HepG2 (cell line): ENCODE data around the gene CSF3R. TPM values are rescaled to one million over a fixed set of nuclear protein-coding genes. Genes with fewer than 3 reads are reported as not detected.

Experiments used
- FOXC1 ChIP-seq: sonication (generic); formaldehyde crosslinking; IDR thresholded peaks from 2 replicates; pipeline ENCODE4 v1.8.0; 2022; ENCODE audit warnings: mild to moderate bottlenecking, missing genetic modification reagents, borderline replicate concordance
- FOXK1 ChIP-seq: sonication (generic); formaldehyde crosslinking; IDR thresholded peaks from 2 replicates; pipeline ENCODE4 v1.4.0; 2020; ENCODE audit warnings: low read depth, missing genetic modification reagents, borderline replicate concordance
- FOXP1 ChIP-seq, 2 experiments: fragments of 450-650 bp in 1 of 2; IDR thresholded peaks; 2 replicates each; pipeline ENCODE4 v1.6.1; 2017 to 2018; ENCODE audit warnings: antibody characterized with exemption in 1 of 2
- MEIS2 ChIP-seq: sonication (generic); formaldehyde crosslinking; IDR thresholded peaks from 2 replicates; pipeline ENCODE4 v1.9.0; 2021; ENCODE audit warnings: mild to moderate bottlenecking, missing genetic modification reagents
- NR2F6 ChIP-seq, 2 experiments: IDR thresholded peaks; 2 replicates each; pipeline ENCODE4 v1.6.1; 2016; ENCODE audit warnings: antibody characterized with exemption in 1 of 2, mild to moderate bottlenecking in 1 of 2
- PITX1 ChIP-seq: sonication (generic); formaldehyde crosslinking; IDR thresholded peaks from 2 replicates; pipeline ENCODE4 v1.5.1; 2020; ENCODE audit warnings: mild to moderate bottlenecking, missing genetic modification reagents
- PTBP1 ChIP-seq: fragments of 200-400 bp; formaldehyde crosslinking; IDR thresholded peaks from 2 replicates; pipeline ENCODE4 v1.6.1; 2018; ENCODE audit warnings: low read length, low read depth; ENCODE audit not compliant: poor library complexity, severe bottlenecking
- REPIN1 ChIP-seq: sonication (generic); formaldehyde crosslinking; IDR thresholded peaks from 2 replicates; pipeline ENCODE4 v1.8.0; 2022; ENCODE audit warnings: missing genetic modification reagents, low read depth, mild to moderate bottlenecking, borderline replicate concordance
- STAT5B ChIP-seq: sonication (generic); formaldehyde crosslinking; IDR thresholded peaks from 2 replicates; pipeline ENCODE4 v1.4.0; 2020; ENCODE audit warnings: missing genetic modification reagents
- TOPORS ChIP-seq: sonication (generic); formaldehyde crosslinking; IDR thresholded peaks from 2 replicates; pipeline ENCODE4 v1.8.0; 2023; ENCODE audit warnings: mild to moderate bottlenecking, missing genetic modification reagents
- ZBTB43 ChIP-seq: sonication (generic); formaldehyde crosslinking; conservative IDR thresholded peaks from 2 replicates; pipeline ENCODE4 v1.4.0; 2020; ENCODE audit warnings: missing genetic modification reagents
- polyA plus RNA-seq, 8 experiments: library from polyadenylated mRNA; depleted of rRNA in 3 of 8; stranded (reverse) in 7 of 8; unstranded in 1 of 8; fragments of >200 nt; fragmentation: Illumina TruSeq in 4 of 8; extraction: Trizol in 4 of 8; gene quantifications; 2 replicates each; pipeline versions ENCODE4 v1.2.1 to v1.2.3, GENCODE V29; 2011 to 2016; ENCODE audit warnings: low read depth in 4 of 8, missing spikeins in 1 of 8, mixed read lengths in 1 of 8; ENCODE audit not compliant: insufficient read depth in 1 of 8
- total RNA-seq, 5 experiments: library from RNA; depleted of rRNA; stranded (reverse); fragments of >200 nt; fragmentation: Illumina TruSeq; extraction: Trizol; gene quantifications; 2 replicates each; pipeline ENCODE4 v1.2.3, GENCODE V29; 2016; ENCODE audit warnings: low read depth in 1 of 5
- TF ChIP-seq, protein P1 (sequence below): sonication (generic); formaldehyde crosslinking; IDR thresholded peaks from 2 replicates; pipeline ENCODE4 v1.4.0; 2020; ENCODE audit warnings: mild to moderate bottlenecking, missing genetic modification reagents
- TF ChIP-seq, protein P2 (sequence below): sonication (generic); formaldehyde crosslinking; conservative IDR thresholded peaks from 2 replicates; pipeline ENCODE4 v1.5.0; 2020; ENCODE audit warnings: missing genetic modification reagents
- TF ChIP-seq, protein P3 (sequence below): conservative IDR thresholded peaks from 2 replicates; pipeline ENCODE4 v1.6.1; 2018; ENCODE audit warnings: missing genetic modification reagents

The CSF3R gene
- total and polyA plus RNA-seq, 2 of the 13 experiments (the other 11 are each of a cell fraction or from before 2014, with no cell fraction given): 11.9 to 28.8 TPM

DNA sequence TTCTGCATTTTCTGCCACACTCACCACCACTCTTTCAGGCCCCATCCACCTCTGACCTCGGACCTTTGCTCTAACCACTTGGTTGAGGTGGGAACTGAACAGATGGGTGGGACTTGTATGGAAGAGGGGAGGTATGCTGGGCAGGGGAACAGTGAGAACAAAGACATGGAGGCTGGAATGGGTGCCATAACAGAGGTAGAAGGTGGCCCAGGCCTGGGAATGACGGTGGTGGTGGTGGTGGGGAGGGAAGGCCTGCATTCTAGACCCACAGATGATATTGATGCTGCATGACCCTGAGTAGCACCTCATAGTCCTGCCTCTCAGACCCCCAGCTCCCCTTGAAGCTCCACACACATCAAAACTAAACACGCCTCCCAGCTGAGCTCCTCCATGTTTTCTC is 5.2 kb upstream of the CSF3R start (continued):
- no peak for TF ChIP-seq STAT5B
- TF ChIP-seq, protein P1, sequence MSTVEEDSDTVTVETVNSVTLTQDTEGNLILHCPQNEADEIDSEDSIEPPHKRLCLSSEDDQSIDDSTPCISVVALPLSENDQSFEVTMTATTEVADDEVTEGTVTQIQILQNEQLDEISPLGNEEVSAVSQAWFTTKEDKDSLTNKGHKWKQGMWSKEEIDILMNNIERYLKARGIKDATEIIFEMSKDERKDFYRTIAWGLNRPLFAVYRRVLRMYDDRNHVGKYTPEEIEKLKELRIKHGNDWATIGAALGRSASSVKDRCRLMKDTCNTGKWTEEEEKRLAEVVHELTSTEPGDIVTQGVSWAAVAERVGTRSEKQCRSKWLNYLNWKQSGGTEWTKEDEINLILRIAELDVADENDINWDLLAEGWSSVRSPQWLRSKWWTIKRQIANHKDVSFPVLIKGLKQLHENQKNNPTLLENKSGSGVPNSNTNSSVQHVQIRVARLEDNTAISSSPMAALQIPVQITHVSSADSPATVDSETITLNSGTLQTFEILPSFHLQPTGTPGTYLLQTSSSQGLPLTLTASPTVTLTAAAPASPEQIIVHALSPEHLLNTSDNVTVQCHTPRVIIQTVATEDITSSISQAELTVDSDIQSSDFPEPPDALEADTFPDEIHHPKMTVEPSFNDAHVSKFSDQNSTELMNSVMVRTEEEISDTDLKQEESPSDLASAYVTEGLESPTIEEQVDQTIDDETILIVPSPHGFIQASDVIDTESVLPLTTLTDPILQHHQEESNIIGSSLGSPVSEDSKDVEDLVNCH: no peak
- TF ChIP-seq ZBTB43: 0 out of 2 replicates have a peak, but pooled peaks have one; percentile 58
- TF ChIP-seq, protein P2, sequence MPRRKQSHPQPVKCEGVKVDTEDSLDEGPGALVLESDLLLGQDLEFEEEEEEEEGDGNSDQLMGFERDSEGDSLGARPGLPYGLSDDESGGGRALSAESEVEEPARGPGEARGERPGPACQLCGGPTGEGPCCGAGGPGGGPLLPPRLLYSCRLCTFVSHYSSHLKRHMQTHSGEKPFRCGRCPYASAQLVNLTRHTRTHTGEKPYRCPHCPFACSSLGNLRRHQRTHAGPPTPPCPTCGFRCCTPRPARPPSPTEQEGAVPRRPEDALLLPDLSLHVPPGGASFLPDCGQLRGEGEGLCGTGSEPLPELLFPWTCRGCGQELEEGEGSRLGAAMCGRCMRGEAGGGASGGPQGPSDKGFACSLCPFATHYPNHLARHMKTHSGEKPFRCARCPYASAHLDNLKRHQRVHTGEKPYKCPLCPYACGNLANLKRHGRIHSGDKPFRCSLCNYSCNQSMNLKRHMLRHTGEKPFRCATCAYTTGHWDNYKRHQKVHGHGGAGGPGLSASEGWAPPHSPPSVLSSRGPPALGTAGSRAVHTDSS (CRISPR knock-in tag): no peak
- no peak for TF ChIP-seq REPIN1 (CRISPR knock-in tag)
- TF ChIP-seq NR2F6 (IDR thresholded peaks at IDR 0.05): no peak
- peak; percentile 22; the same call in 1 of the 2 replicates for TF ChIP-seq NR2F6 (CRISPR knock-in tag; IDR thresholded peaks at IDR 0.05)
- no peak for TF ChIP-seq FOXC1 (CRISPR knock-in tag)
- no peak for TF ChIP-seq FOXP1 (IDR thresholded peaks at IDR 0.05)
- no peak for TF ChIP-seq FOXP1 (CRISPR knock-in tag; IDR thresholded peaks at IDR 0.05)
- no peak for TF ChIP-seq PITX1
- TF ChIP-seq, protein P3, sequence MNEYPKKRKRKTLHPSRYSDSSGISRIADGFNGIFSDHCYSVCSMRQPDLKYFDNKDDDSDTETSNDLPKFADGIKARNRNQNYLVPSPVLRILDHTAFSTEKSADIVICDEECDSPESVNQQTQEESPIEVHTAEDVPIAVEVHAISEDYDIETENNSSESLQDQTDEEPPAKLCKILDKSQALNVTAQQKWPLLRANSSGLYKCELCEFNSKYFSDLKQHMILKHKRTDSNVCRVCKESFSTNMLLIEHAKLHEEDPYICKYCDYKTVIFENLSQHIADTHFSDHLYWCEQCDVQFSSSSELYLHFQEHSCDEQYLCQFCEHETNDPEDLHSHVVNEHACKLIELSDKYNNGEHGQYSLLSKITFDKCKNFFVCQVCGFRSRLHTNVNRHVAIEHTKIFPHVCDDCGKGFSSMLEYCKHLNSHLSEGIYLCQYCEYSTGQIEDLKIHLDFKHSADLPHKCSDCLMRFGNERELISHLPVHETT: no peak
- TF ChIP-seq MEIS2 (CRISPR knock-in tag): no peak
- TF ChIP-seq PTBP1: no peak
- no peak for TF ChIP-seq FOXK1 (CRISPR knock-in tag)
- no peak for TF ChIP-seq TOPORS (CRISPR knock-in tag)
